OCI-LY3 (cell line): Measurements from ENCODE around the gene SAMD14.

Source experiments
- H2AFZ ChIP-seq: fragments of 200-600, 300-600 bp; shearing (Covaris generic); 2 replicates; pipeline ENCODE4 v1.6.0; 2014; ENCODE audit warnings: antibody characterized with exemption, low read depth, low read length
- H3K27ac ChIP-seq: fragments of 200-600, 300-600 bp; sonication (generic); 2 replicates; pipeline ENCODE4 v1.5.1; 2014; ENCODE audit warnings: mild to moderate bottlenecking, low read length, moderate library complexity, mixed read lengths
- H3K27me3 ChIP-seq: fragments of 200-600, 300-600 bp; sonication (generic); 2 replicates; pipeline ENCODE4 v1.6.1; 2014; ENCODE audit warnings: low read depth, low read length, mixed read lengths
- H3K36me3 ChIP-seq: fragments of 200-600, 300-600 bp; sonication (generic); replicated peaks from 2 replicates; pipeline ENCODE3; 2014; ENCODE audit warnings: low read depth, low read length, mixed read lengths
- H3K4me1 ChIP-seq: fragments of 300-600, 200-600 bp; sonication (generic); 2 replicates; pipeline ENCODE4 v1.6.1; 2014; ENCODE audit warnings: low read length, mixed read lengths
- H3K4me2 ChIP-seq: fragments of 200-600, 300-600 bp; sonication (generic); 2 replicates; pipeline ENCODE4 v1.6.1; 2014; ENCODE audit warnings: low read length, mixed read lengths
- H3K4me3 ChIP-seq: fragments of 300-600, 200-600 bp; sonication (generic); 2 replicates; pipeline ENCODE4 v1.5.1; 2014; ENCODE audit warnings: antibody characterized with exemption, mild to moderate bottlenecking, low read length, moderate library complexity
- H3K79me2 ChIP-seq: fragments of 300-600, 200-600 bp; shearing (Covaris generic); 2 replicates; pipeline ENCODE4 v1.6.1; 2014; ENCODE audit warnings: mild to moderate bottlenecking, low read length, mixed read lengths
- H3K9ac ChIP-seq: fragments of 300-600, 200-600 bp; shearing (Covaris generic); 2 replicates; pipeline ENCODE4 v1.6.0; 2014; ENCODE audit warnings: mild to moderate bottlenecking, low read length, moderate library complexity
- H3K9me3 ChIP-seq: fragments of 200-600, 300-600 bp; shearing (Covaris generic); 2 replicates; pipeline ENCODE4 v1.6.1; 2014; ENCODE audit warnings: low read length, mixed read lengths; ENCODE audit not compliant: insufficient read depth
- H4K20me1 ChIP-seq: fragments of 200-600, 300-600 bp; sonication (generic); 2 replicates; pipeline ENCODE4 v1.6.1; 2016; ENCODE audit warnings: low read length, mixed read lengths; ENCODE audit not compliant: insufficient read depth
- CTCF ChIP-seq: fragments of 200-600, 300-600 bp; sonication (generic); IDR thresholded peaks from 2 replicates; pipeline ENCODE4 v1.5.1; 2014; ENCODE audit warnings: antibody characterized with exemption, low read length, low read depth
- EZH2phosphoT487 ChIP-seq: fragments of 200-600 bp; shearing (Covaris generic); IDR thresholded peaks from 2 replicates; pipeline ENCODE4 v1.6.1; 2018; ENCODE audit warnings: antibody characterized with exemption, mixed run types, low read depth

The SAMD14 gene

DNA sequence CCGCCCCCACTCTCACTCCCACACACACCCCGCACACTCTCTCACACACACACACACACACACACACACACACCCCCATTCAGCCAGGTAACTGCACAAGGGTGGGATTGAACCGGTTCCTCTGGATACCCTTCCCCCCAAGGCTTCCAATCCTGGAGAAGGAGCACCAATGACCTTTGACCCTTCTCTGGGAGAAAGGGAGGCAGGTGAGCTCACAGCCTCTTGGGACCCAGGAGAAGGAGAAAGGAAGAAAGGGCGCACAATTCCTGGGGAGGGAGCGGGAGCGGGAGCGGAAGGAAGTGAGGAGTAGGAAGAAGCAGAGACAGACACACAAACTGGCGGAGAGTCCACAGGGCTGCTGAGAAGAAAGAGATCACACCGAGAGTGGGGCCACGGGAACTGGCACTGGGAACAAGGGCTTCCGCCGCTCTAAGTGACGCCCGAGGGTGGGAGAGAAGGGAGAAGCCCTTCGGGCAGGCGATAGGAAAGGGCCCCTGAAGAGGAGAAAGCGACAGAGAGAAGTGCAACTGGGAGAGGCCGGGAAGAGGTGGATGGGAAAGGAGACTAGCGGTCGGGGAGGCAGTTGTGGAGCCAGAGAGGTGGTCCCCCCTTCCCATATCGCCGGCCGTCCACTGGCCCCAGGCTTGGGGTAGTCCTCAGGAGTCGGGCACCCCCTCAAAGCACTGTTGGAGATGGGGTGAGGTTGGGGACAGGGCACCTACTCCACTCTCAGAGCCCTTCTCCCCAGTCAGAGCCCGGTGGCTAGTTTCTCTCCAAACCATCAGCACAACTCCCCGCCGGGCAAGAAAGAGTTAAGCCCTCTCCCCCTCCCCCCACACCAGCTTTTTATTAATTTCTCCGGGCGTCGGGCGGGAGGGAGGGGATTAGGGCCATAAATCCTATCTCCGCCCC is 1.3 kb downstream of the SAMD14 start:
- H3K4me3 ChIP-seq, result peak overlapping the region; percentile 94
- H3K4me1 ChIP-seq, result peaks cover 19% of the 10 kb centered on the region
- TF ChIP-seq CTCF (no peak), EZH2phosphoT487 (no peak)
- no peak overlapping the region for H3K9ac ChIP-seq
- no peaks in the 10 kb centered on the region for H3K9me3 ChIP-seq
- peaks cover 15% of the 10 kb centered on the region for H3K36me3 ChIP-seq
- no peak overlapping the region for H2AFZ ChIP-seq
- H4K20me1 ChIP-seq, result peaks cover 22% of the 10 kb centered on the region
- H3K79me2 ChIP-seq, result no peaks in the 10 kb centered on the region
- H3K4me2 ChIP-seq, result peak overlapping the region; percentile 72
- no peak overlapping the region for H3K27ac ChIP-seq
- peaks cover 18% of the 10 kb centered on the region for H3K27me3 ChIP-seq

- no peak overlapping the region for H3K4me2 ChIP-seq
- H3K4me1 ChIP-seq, result peaks cover 19% of the 10 kb centered on the region
- no peak overlapping the region for H2AFZ ChIP-seq
- H4K20me1 ChIP-seq, result peaks cover 14% of the 10 kb centered on the region
- no peak overlapping the region for H3K4me3 ChIP-seq
- H3K79me2 ChIP-seq, result no peaks in the 10 kb centered on the region
- H3K9me3 ChIP-seq, result no peaks in the 10 kb centered on the region
- H3K36me3 ChIP-seq, result peaks cover 8% of the 10 kb centered on the region
- H3K9ac ChIP-seq, result no peak overlapping the region
- no peak overlapping the region for H3K27ac ChIP-seq
- TF ChIP-seq CTCF (no peak), EZH2phosphoT487 (no peak)
- H3K27me3 ChIP-seq, result peaks cover 18% of the 10 kb centered on the region
Measured at GRCh38 chr17:50127697-50128361, 2.1 kb downstream of the SAMD14 start.

GRCh38 chr17:50125420-50125997 is 4.5 kb downstream of the SAMD14 start:
- no peak overlapping the region for H3K4me3 ChIP-seq
- no peaks in the 10 kb centered on the region for H4K20me1 ChIP-seq
- peaks cover 4% of the 10 kb centered on the region for H3K4me1 ChIP-seq
- no peak overlapping the region for H2AFZ ChIP-seq
- H3K27ac ChIP-seq, result no peak overlapping the region
- H3K79me2 ChIP-seq, result no peaks in the 10 kb centered on the region
- H3K27me3 ChIP-seq, result peaks cover 24% of the 10 kb centered on the region
- TF ChIP-seq EZH2phosphoT487, result no peak
- H3K9me3 ChIP-seq, result no peaks in the 10 kb centered on the region
- H3K36me3 ChIP-seq, result no peaks in the 10 kb centered on the region
- H3K9ac ChIP-seq, result no peak overlapping the region
- no peak overlapping the region for H3K4me2 ChIP-seq

GRCh38 chr17:50123649-50124349 is 6.2 kb downstream of the SAMD14 start:
- no peaks in the 10 kb centered on the region for H3K79me2 ChIP-seq
- H4K20me1 ChIP-seq, result no peaks in the 10 kb centered on the region
- no peak for TF ChIP-seq EZH2phosphoT487
- TF ChIP-seq CTCF, result no peak
- no peaks in the 10 kb centered on the region for H3K9me3 ChIP-seq
- H3K4me3 ChIP-seq, result no peak overlapping the region
- no peak overlapping the region for H3K27ac ChIP-seq
- no peaks in the 10 kb centered on the region for H3K36me3 ChIP-seq
- no peak overlapping the region for H3K4me2 ChIP-seq
- peaks cover 21% of the 10 kb centered on the region for H3K27me3 ChIP-seq
- no peak overlapping the region for H3K9ac ChIP-seq
- H3K4me1 ChIP-seq, result no peaks in the 10 kb centered on the region
- H2AFZ ChIP-seq, result no peak overlapping the region
